MCF 10A (cell line): Measurements from ENCODE around the gene CSNK1E. TPM values are rescaled to one million over a fixed set of nuclear protein-coding genes. Genes with fewer than 3 reads are reported as not detected.

ENCODE experiments used
- BruUV-seq: library from RNA; stranded (reverse); fragments of 400-500 nt; replicated peaks from 2 replicates; lab custom pipeline; 2021; lab: Mats Ljungman, UMichigan
- CTCF ChIA-PET: fragments of 300-600 bp; sonication (Branson Sonifier 250); formaldehyde crosslinking; extraction: SDS; loops from one replicate; lab custom pipeline; 2021; ENCODE audit warnings: antibody characterized with exemption, inconsistent platforms; lab: Yijun Ruan, JAX
- POLR2A ChIA-PET: fragments of 300-600, 350-650 bp; sonication (Branson Sonifier 250); formaldehyde crosslinking; extraction: SDS; loops from one replicate; lab custom pipeline; 2020; ENCODE audit warnings: antibody characterized with exemption, inconsistent platforms; lab: Yijun Ruan, JAX
- DNase-seq: peaks from one replicate; pipeline ENCODE4 v3.0.0-alpha.2; 2018; ENCODE audit not compliant: unreplicated experiment
- H3K27ac Mint-ChIP-seq: one replicate; pipeline ENCODE4 v1.8.0; 2022; ENCODE audit warnings: mild to moderate bottlenecking, low read depth, mixed read lengths; ENCODE audit not compliant: unreplicated experiment
- H3K27me3 Mint-ChIP-seq: one replicate; pipeline ENCODE4 v1.8.0; 2022; ENCODE audit warnings: mixed read lengths; ENCODE audit not compliant: insufficient read depth, unreplicated experiment
- H3K36me3 Mint-ChIP-seq: one replicate; pipeline ENCODE4 v1.8.0; 2022; ENCODE audit warnings: mild to moderate bottlenecking, moderate library complexity, mixed read lengths; ENCODE audit not compliant: insufficient read depth, unreplicated experiment
- H3K4me1 Mint-ChIP-seq: one replicate; pipeline ENCODE4 v1.8.0; 2022; ENCODE audit warnings: mixed read lengths; ENCODE audit not compliant: insufficient read depth, unreplicated experiment
- H3K4me3 Mint-ChIP-seq: one replicate; pipeline ENCODE4 v1.8.0; 2022; ENCODE audit warnings: mild to moderate bottlenecking, moderate library complexity, mixed read lengths; ENCODE audit not compliant: unreplicated experiment
- H3K9me3 Mint-ChIP-seq: one replicate; pipeline ENCODE4 v1.8.0; 2022; ENCODE audit warnings: mixed read lengths; ENCODE audit not compliant: unreplicated experiment
- intact Hi-C: fragments of 100-400 bp; cut with micrococcal nuclease; formaldehyde crosslinking; loops from 2 replicates; pipeline ENCODE4 v1.14.1; 2022
- total RNA-seq: library from RNA; stranded (reverse); gene quantifications from 2 replicates; pipeline ENCODE4 v1.2.3, GENCODE V29; 2022
- TF ChIP-seq, protein P1 (sequence below): fragments of 200-600 bp; IDR thresholded peaks from one replicate; pipeline ENCODE4 v1.8.0; 2022; ENCODE audit warnings: antibody characterized with exemption, mild to moderate bottlenecking; ENCODE audit not compliant: unreplicated experiment

CSNK1E gene
- total RNA-seq, 1 experiment from 2014 or later = 425 TPM

DNA sequence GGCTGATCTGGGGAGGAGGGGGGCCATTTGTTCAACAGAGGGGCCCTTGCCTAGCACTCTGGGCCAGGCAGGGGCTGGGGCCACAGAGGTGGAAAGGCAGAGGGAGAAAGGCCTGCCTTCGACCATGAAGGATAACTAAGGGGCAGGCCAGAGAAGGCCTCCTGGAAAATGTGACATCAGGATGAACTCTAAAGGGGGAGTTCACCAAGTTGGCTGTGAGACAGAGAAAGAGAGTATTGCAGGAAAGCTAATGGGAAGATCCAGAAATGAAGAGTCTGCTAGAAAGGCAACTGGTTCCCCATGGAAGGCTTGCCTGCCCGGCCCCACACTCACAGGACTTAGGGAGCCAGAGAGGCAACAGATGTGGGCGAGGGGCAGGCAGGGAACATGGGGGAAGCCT lies 16.3 kb downstream of the CSNK1E start:
- ChIA-PET POLR2A (interaction anchor here (8.8 kb wide), 1 partner anchor 13 kb away, joined by 146 read pairs; the partner anchor contains the start of gene CSNK1E), CTCF (interaction anchor here (0.6 kb wide), 1 partner anchor 207 kb away, joined by 3 read pairs; no protein-coding TSS in a partner anchor)
- H3K4me1 Mint-ChIP-seq = peaks cover 57% of the 10 kb centered on the region
- TF ChIP-seq, protein P1, sequence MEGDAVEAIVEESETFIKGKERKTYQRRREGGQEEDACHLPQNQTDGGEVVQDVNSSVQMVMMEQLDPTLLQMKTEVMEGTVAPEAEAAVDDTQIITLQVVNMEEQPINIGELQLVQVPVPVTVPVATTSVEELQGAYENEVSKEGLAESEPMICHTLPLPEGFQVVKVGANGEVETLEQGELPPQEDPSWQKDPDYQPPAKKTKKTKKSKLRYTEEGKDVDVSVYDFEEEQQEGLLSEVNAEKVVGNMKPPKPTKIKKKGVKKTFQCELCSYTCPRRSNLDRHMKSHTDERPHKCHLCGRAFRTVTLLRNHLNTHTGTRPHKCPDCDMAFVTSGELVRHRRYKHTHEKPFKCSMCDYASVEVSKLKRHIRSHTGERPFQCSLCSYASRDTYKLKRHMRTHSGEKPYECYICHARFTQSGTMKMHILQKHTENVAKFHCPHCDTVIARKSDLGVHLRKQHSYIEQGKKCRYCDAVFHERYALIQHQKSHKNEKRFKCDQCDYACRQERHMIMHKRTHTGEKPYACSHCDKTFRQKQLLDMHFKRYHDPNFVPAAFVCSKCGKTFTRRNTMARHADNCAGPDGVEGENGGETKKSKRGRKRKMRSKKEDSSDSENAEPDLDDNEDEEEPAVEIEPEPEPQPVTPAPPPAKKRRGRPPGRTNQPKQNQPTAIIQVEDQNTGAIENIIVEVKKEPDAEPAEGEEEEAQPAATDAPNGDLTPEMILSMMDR = no peak
- BruUV-seq = no TSS peak
- H3K4me3 Mint-ChIP-seq = peak overlapping the region; percentile 31
- H3K27ac Mint-ChIP-seq = peak overlapping the region; percentile 98
- no peak for DNase-seq
- H3K27me3 Mint-ChIP-seq = no peaks in the 10 kb centered on the region
- H3K9me3 Mint-ChIP-seq = no peaks in the 10 kb centered on the region
- intact Hi-C loops = no loop called here
- peaks cover 100% of the 10 kb centered on the region for H3K36me3 Mint-ChIP-seq

DNA sequence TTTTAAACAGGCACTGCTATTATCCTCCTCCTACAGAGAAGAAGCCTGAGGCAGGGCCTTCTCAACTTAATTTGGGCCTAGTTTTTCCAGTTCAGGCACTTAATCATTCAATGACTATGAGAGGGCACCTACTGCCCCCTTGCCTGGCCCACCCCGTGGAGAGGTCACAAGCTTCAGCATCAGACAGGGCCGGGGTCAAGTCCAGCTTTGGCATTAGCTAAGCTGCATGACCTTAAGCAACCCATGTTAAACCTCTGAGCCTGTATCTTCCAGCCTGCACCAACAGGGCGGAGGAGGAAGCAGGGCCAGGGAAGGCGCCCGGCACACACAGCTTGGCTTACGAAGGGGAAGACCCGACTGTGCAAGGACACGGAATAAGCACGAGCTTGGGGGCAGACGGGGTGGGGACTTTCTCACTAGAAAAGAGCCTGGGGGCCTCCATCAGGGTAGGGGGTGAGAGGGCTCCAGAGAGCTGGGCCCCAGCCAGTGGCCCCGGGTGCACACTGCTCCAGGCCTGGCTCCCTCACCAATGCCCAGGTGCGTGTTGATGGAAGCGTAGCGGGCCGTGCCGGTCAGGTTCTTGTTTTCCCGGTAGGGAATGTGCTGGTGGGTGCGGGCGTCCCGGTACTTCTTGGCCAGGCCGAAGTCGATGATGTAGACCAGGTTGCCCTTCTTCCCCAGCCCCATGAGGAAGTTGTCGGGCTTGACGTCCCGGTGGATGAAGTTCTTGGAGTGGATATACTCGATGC lies 16.9 kb downstream of the CSNK1E start:
- Mint-ChIP-seq H3K36me3 (peaks cover 100% of the 10 kb centered on the region), H3K9me3 (no peaks in the 10 kb centered on the region), H3K27me3 (no peaks in the 10 kb centered on the region), H3K4me3 (peak overlapping the region; percentile 31), H3K27ac (peak overlapping the region; percentile 98), H3K4me1 (peaks cover 55% of the 10 kb centered on the region)
- BruUV-seq = no TSS peak
- TF ChIP-seq, protein P1 = no peak
- intact Hi-C loops = no loop called here
- no peak for DNase-seq
- POLR2A ChIA-PET = interaction anchor here (0.5 to 8.8 kb wide), 2 partner anchors 13 to 492 kb away, joined by 3 to 146 read pairs; partner anchors contain the start of gene CSNK1E
- CTCF ChIA-PET = no interaction called here

DNA sequence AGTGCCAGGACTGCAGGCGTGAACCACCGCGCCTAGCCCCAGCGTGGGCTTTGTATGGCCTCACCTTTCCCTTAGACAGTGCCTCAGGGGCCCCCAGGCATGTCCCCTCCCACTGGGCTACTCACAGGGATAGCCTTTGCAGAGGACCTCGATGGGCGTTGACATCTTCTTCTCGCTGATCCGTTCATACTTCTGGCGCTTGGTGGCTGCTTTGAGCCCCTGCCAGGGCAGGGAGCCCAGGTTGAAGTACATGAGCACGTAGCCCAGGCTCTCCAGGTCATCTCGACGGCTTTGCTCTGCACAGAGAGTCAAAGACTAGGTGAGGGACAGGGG lies 17.5 kb downstream of the CSNK1E start:
- BruUV-seq = no TSS peak
- TF ChIP-seq, protein P1 = no peak
- Mint-ChIP-seq H3K4me1 (peaks cover 54% of the 10 kb centered on the region), H3K27me3 (no peaks in the 10 kb centered on the region), H3K9me3 (no peaks in the 10 kb centered on the region), H3K27ac (peak overlapping the region; percentile 98), H3K4me3 (no peak overlapping the region), H3K36me3 (peaks cover 99% of the 10 kb centered on the region)
- CTCF ChIA-PET = no interaction called here
- intact Hi-C loops = loop anchor here (2.0 kb wide), 1 partner anchor 49 kb away; no protein-coding TSS in a partner anchor
- peak; percentile 68 for DNase-seq
- POLR2A ChIA-PET = interaction anchor here (0.5 to 8.8 kb wide), 8 partner anchors 11 to 491 kb away, joined by 3 to 146 read pairs (median 7); partner anchors contain the start of gene CSNK1E

DNA sequence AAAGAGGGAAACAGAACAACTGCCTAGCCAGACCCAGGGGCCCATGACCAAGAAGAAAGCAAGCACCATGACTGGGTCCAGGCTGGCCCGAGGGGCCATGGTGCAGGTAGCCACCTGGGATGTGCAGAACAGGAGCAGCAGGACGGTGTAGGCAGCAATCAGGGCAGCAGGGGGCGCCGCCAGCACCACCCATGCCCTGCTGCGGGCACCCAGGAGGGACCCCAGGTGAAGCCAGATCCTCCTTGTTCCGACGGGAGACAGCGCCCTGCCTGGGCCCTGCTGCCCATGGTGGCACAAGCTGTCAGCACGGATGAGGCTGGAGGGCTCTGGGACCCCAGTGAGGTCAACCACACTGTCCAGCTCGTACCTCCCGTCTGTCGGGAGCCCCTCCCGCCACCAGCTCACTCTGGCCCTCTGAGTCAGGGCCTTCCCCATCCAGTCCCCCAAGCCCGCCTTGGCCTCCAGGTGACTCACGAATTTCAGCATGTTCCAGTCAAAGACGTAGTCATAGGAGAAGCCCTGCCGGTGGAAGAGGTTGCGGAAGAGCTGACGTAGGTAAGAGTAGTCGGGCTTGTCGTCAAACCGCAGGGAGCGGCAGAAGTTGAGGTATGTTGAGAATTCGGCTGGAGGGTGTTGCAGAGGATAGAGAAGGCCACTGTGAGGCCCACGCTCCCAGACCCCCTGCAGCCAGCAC lies 18.8 kb downstream of the CSNK1E start:
- TF ChIP-seq, protein P1 = peak; percentile 50
- Mint-ChIP-seq H3K9me3 (no peaks in the 10 kb centered on the region), H3K4me1 (peaks cover 42% of the 10 kb centered on the region), H3K4me3 (peak overlapping the region; percentile 45), H3K36me3 (peaks cover 99% of the 10 kb centered on the region), H3K27me3 (no peaks in the 10 kb centered on the region), H3K27ac (peak overlapping the region; percentile 98)
- intact Hi-C loops = loop anchor here (1.0 to 2.0 kb wide), 2 partner anchors 15 to 50 kb away; no protein-coding TSS in a partner anchor
- ChIA-PET CTCF (interaction anchor here (0.7 to 1.1 kb wide), 5 partner anchors 12 to 184 kb away, joined by 3 read pairs; no protein-coding TSS in a partner anchor), POLR2A (interaction anchor here (0.6 to 8.8 kb wide), 12 partner anchors 10 to 247 kb away, joined by 3 to 146 read pairs (median 6); partner anchors contain the start of gene CSNK1E)
- no TSS peak for BruUV-seq
- DNase-seq = peak; percentile 100
